ENCODE results near the gene TIFAB. TPM values are rescaled to one million over a fixed set of nuclear protein-coding genes. Genes with fewer than 3 reads are reported as not detected.

TIFAB gene
- total and polyA plus RNA-seq, 2 experiments from 2014 or later, result not detected

DNA sequence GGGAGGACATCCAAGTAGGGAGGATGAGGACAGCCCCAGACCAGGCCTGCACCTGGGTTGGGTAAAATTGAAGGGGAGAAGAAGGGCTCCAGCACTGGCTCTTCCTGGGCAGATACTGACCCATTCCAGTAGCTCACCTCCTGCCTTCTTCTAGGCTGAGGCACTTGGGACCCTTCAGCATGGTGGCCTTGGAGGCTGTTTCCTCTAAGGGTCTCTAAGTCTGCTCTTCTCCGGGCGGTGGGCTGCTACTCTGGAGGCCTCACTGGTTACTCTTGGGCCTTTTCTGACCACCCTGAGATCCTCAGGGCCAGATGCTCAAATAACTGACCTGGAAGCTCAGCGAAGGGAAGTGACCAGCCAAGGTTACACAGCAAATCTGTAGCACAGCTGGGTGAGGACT is 2.8 kb upstream of the TIFAB start:
- Histone ChIP-seq H3K27me3 (ENCODE audit: insufficient read depth) (peaks cover 11% of the 10 kb centered on the region; the same call in 1 of the 2 replicates), H3K4me2 (no peak overlapping the region), H3K27ac (ENCODE audit: low read depth) (no peak overlapping the region), H4K20me1 (replicated peaks; ENCODE audit: insufficient read depth) (no peaks in the 10 kb centered on the region), H3K9me2 (ENCODE audit: insufficient read depth) (no peaks in the 10 kb centered on the region), H3K4me3 (no peak overlapping the region), H2AFZ (no peak overlapping the region), H3F3A (replicated peaks; ENCODE audit: low read depth) (no peaks in the 10 kb centered on the region), H3K36me3 (ENCODE audit: insufficient read depth) (no peaks in the 10 kb centered on the region), H3K79me2 (replicated peaks; ENCODE audit: insufficient read depth) (no peaks in the 10 kb centered on the region), H3K4me1 (ENCODE audit: insufficient read depth) (no peaks in the 10 kb centered on the region)
- no peaks in the 10 kb centered on the region for H3K36me3 Mint-ChIP-seq (ENCODE audit: low read depth)
- H3K27me3 Mint-ChIP-seq (ENCODE audit: insufficient read depth, low read depth, poor library complexity), result peaks cover 10% of the 10 kb centered on the region
- TF ChIP-seq NANOG (IDR thresholded peaks at IDR 0.05; ENCODE audit: borderline replicate concordance) (no peak), ZNF114 (CRISPR knock-in tag; IDR thresholded peaks at IDR 0.05) (no peak), CREB1 (CRISPR knock-in tag; IDR thresholded peaks at IDR 0.05; ENCODE audit: low read depth) (no peak), STAT1 (IDR thresholded peaks at IDR 0.05; ENCODE audit: unreplicated experiment) (no peak), EZH2phosphoT487 (IDR thresholded peaks at IDR 0.05; ENCODE audit: unreplicated experiment) (no peak), ZNF331 (CRISPR knock-in tag; IDR thresholded peaks at IDR 0.05; ENCODE audit: low read depth) (no peak), JUNB (IDR thresholded peaks at IDR 0.05; ENCODE audit: unreplicated experiment) (no peak), POLR2AphosphoS5 (IDR thresholded peaks at IDR 0.05; ENCODE audit: low read depth) (no peak), EZH2 (IDR thresholded peaks at IDR 0.05; ENCODE audit: low read depth, unreplicated experiment) (no peak)
- TF ChIP-seq, protein P1, sequence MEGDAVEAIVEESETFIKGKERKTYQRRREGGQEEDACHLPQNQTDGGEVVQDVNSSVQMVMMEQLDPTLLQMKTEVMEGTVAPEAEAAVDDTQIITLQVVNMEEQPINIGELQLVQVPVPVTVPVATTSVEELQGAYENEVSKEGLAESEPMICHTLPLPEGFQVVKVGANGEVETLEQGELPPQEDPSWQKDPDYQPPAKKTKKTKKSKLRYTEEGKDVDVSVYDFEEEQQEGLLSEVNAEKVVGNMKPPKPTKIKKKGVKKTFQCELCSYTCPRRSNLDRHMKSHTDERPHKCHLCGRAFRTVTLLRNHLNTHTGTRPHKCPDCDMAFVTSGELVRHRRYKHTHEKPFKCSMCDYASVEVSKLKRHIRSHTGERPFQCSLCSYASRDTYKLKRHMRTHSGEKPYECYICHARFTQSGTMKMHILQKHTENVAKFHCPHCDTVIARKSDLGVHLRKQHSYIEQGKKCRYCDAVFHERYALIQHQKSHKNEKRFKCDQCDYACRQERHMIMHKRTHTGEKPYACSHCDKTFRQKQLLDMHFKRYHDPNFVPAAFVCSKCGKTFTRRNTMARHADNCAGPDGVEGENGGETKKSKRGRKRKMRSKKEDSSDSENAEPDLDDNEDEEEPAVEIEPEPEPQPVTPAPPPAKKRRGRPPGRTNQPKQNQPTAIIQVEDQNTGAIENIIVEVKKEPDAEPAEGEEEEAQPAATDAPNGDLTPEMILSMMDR (conservative IDR thresholded peaks at IDR 0.05; ENCODE audit: low read depth in 2 of 2), result no peak
- TF ChIP-seq, protein P2, sequence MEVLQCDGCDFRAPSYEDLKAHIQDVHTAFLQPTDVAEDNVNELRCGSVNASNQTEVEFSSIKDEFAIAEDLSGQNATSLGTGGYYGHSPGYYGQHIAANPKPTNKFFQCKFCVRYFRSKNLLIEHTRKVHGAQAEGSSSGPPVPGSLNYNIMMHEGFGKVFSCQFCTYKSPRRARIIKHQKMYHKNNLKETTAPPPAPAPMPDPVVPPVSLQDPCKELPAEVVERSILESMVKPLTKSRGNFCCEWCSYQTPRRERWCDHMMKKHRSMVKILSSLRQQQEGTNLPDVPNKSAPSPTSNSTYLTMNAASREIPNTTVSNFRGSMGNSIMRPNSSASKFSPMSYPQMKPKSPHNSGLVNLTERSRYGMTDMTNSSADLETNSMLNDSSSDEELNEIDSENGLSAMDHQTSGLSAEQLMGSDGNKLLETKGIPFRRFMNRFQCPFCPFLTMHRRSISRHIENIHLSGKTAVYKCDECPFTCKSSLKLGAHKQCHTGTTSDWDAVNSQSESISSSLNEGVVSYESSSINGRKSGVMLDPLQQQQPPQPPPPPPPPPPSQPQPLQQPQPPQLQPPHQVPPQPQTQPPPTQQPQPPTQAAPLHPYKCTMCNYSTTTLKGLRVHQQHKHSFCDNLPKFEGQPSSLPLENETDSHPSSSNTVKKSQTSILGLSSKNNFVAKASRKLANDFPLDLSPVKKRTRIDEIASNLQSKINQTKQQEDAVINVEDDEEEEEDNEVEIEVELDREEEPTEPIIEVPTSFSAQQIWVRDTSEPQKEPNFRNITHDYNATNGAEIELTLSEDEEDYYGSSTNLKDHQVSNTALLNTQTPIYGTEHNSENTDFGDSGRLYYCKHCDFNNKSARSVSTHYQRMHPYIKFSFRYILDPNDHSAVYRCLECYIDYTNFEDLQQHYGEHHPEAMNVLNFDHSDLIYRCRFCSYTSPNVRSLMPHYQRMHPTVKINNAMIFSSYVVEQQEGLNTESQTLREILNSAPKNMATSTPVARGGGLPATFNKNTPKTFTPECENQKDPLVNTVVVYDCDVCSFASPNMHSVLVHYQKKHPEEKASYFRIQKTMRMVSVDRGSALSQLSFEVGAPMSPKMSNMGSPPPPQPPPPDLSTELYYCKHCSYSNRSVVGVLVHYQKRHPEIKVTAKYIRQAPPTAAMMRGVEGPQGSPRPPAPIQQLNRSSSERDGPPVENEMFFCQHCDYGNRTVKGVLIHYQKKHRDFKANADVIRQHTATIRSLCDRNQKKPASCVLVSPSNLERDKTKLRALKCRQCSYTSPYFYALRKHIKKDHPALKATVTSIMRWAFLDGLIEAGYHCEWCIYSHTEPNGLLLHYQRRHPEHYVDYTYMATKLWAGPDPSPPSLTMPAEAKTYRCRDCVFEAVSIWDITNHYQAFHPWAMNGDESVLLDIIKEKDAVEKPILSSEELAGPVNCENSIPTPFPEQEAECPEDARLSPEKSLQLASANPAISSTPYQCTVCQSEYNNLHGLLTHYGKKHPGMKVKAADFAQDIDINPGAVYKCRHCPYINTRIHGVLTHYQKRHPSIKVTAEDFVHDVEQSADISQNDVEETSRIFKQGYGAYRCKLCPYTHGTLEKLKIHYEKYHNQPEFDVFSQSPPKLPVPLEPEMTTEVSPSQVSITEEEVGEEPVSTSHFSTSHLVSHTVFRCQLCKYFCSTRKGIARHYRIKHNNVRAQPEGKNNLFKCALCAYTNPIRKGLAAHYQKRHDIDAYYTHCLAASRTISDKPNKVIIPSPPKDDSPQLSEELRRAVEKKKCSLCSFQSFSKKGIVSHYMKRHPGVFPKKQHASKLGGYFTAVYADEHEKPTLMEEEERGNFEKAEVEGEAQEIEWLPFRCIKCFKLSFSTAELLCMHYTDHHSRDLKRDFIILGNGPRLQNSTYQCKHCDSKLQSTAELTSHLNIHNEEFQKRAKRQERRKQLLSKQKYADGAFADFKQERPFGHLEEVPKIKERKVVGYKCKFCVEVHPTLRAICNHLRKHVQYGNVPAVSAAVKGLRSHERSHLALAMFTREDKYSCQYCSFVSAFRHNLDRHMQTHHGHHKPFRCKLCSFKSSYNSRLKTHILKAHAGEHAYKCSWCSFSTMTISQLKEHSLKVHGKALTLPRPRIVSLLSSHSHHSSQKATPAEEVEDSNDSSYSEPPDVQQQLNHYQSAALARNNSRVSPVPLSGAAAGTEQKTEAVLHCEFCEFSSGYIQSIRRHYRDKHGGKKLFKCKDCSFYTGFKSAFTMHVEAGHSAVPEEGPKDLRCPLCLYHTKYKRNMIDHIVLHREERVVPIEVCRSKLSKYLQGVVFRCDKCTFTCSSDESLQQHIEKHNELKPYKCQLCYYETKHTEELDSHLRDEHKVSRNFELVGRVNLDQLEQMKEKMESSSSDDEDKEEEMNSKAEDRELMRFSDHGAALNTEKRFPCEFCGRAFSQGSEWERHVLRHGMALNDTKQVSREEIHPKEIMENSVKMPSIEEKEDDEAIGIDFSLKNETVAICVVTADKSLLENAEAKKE (CRISPR knock-in tag; IDR thresholded peaks at IDR 0.05), result no peak
- TF ChIP-seq, protein P3, sequence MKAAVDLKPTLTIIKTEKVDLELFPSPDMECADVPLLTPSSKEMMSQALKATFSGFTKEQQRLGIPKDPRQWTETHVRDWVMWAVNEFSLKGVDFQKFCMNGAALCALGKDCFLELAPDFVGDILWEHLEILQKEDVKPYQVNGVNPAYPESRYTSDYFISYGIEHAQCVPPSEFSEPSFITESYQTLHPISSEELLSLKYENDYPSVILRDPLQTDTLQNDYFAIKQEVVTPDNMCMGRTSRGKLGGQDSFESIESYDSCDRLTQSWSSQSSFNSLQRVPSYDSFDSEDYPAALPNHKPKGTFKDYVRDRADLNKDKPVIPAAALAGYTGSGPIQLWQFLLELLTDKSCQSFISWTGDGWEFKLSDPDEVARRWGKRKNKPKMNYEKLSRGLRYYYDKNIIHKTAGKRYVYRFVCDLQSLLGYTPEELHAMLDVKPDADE (IDR thresholded peaks at IDR 0.05), result no peak
- no peaks in the 10 kb centered on the region for H3K9me3 Mint-ChIP-seq
- H3K4me1 Mint-ChIP-seq, result no peaks in the 10 kb centered on the region
- no peak for ATAC-seq
- H3K4me3 Mint-ChIP-seq, result no peak overlapping the region
- no peak overlapping the region for H3K27ac Mint-ChIP-seq
- DNase-seq (ENCODE audit: low spot score), result no peak

Measured in GM23338 (cell line).